HepG2 (cell line): ENCODE results near the gene CABP4. TPM values are rescaled to one million over a fixed set of nuclear protein-coding genes. Genes with fewer than 3 reads are reported as not detected.

ENCODE experiments used
- ATF1 ChIP-seq: IDR thresholded peaks from 2 replicates; pipeline ENCODE4 v1.6.1; 2016; ENCODE audit warnings: mild to moderate bottlenecking, control low read depth
- CSRNP2 ChIP-seq: sonication (generic); formaldehyde crosslinking; conservative IDR thresholded peaks from 2 replicates; pipeline ENCODE4 v1.8.0; 2022; ENCODE audit warnings: low read depth, missing genetic modification reagents
- DMTF1 ChIP-seq: sonication (generic); formaldehyde crosslinking; IDR thresholded peaks from 2 replicates; pipeline ENCODE4 v1.4.0; 2020; ENCODE audit warnings: mild to moderate bottlenecking, missing genetic modification reagents
- DZIP1 ChIP-seq: sonication (generic); formaldehyde crosslinking; IDR thresholded peaks from 2 replicates; pipeline ENCODE4 v1.5.0; 2020; ENCODE audit warnings: mild to moderate bottlenecking, missing genetic modification reagents
- FOXO4 ChIP-seq: sonication (generic); formaldehyde crosslinking; conservative IDR thresholded peaks from 2 replicates; pipeline ENCODE4 v1.8.1; 2023; ENCODE audit warnings: missing genetic modification reagents
- KDM3A ChIP-seq: IDR thresholded peaks from 2 replicates; pipeline ENCODE4 v1.6.1; 2018; ENCODE audit warnings: low read depth, missing compliant biosample characterization
- MED13 ChIP-seq: sonication (generic); formaldehyde crosslinking; IDR thresholded peaks from 2 replicates; pipeline ENCODE4 v1.5.0; 2020; ENCODE audit warnings: missing genetic modification reagents
- PAX8 ChIP-seq: sonication (generic); formaldehyde crosslinking; IDR thresholded peaks from 2 replicates; pipeline ENCODE4 v1.8.0; 2022; ENCODE audit warnings: mild to moderate bottlenecking, missing genetic modification reagents, borderline replicate concordance
- PHF5A ChIP-seq: IDR thresholded peaks from one replicate; pipeline ENCODE4 v1.6.1; 2018; ENCODE audit warnings: low read depth, missing genetic modification reagents; ENCODE audit not compliant: unreplicated experiment
- ZBTB42 ChIP-seq: sonication (generic); formaldehyde crosslinking; IDR thresholded peaks from 2 replicates; pipeline ENCODE4 v1.5.0; 2020; ENCODE audit warnings: mild to moderate bottlenecking, missing genetic modification reagents
- ZNF251 ChIP-seq: sonication (generic); formaldehyde crosslinking; IDR thresholded peaks from 2 replicates; pipeline ENCODE4 v1.9.0; 2021; ENCODE audit warnings: mild to moderate bottlenecking, missing genetic modification reagents
- ZNF414 ChIP-seq: sonication (generic); formaldehyde crosslinking; IDR thresholded peaks from 2 replicates; pipeline ENCODE4 v1.5.0; 2020; ENCODE audit warnings: missing genetic modification reagents
- ZNF496 ChIP-seq: sonication (generic); formaldehyde crosslinking; IDR thresholded peaks from 2 replicates; pipeline ENCODE4 v1.8.1; 2023; ENCODE audit warnings: mild to moderate bottlenecking, moderate library complexity, missing genetic modification reagents; ENCODE audit not compliant: insufficient replicate concordance
- ZNF639 ChIP-seq: conservative IDR thresholded peaks from 2 replicates; pipeline ENCODE4 v1.6.1; 2018; ENCODE audit warnings: missing genetic modification reagents
- polyA plus RNA-seq, 8 experiments: library from polyadenylated mRNA; depleted of rRNA in 3 of 8; stranded (reverse) in 7 of 8; unstranded in 1 of 8; fragments of >200 nt; fragmentation: Illumina TruSeq in 4 of 8; extraction: Trizol in 4 of 8; gene quantifications; 2 replicates each; pipeline versions ENCODE4 v1.2.1 to v1.2.3, GENCODE V29; 2011 to 2016; ENCODE audit warnings: low read depth in 4 of 8, missing spikeins in 1 of 8, mixed read lengths in 1 of 8; ENCODE audit not compliant: insufficient read depth in 1 of 8
- total RNA-seq, 5 experiments: library from RNA; depleted of rRNA; stranded (reverse); fragments of >200 nt; fragmentation: Illumina TruSeq; extraction: Trizol; gene quantifications; 2 replicates each; pipeline ENCODE4 v1.2.3, GENCODE V29; 2016; ENCODE audit warnings: low read depth in 1 of 5
- TF ChIP-seq, protein P1 (sequence below): sonication (generic); formaldehyde crosslinking; IDR thresholded peaks from 2 replicates; pipeline ENCODE4 v1.5.0; 2020; ENCODE audit warnings: missing genetic modification reagents

Gene CABP4
- total and polyA plus RNA-seq, 2 of the 13 experiments (the other 11 are each of a cell fraction or from before 2014, with no cell fraction given) = not detected

GRCh38 chr11:67428052-67429001, 26.8 kb upstream of the CABP4 start, which contains the start of gene RPS6KB2 (continued):
- TF ChIP-seq ZBTB42 (CRISPR knock-in tag) = peak; percentile 19; the same call in 1 of the 2 replicates
- TF ChIP-seq CSRNP2 (CRISPR knock-in tag) = no peak
- TF ChIP-seq, protein P1, sequence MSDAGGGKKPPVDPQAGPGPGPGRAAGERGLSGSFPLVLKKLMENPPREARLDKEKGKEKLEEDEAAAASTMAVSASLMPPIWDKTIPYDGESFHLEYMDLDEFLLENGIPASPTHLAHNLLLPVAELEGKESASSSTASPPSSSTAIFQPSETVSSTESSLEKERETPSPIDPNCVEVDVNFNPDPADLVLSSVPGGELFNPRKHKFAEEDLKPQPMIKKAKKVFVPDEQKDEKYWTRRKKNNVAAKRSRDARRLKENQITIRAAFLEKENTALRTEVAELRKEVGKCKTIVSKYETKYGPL (CRISPR knock-in tag) = no peak
- TF ChIP-seq ZNF414 (CRISPR knock-in tag) = no peak
- TF ChIP-seq ZNF496 = no peak
- no peak for TF ChIP-seq DZIP1 (CRISPR knock-in tag)
- TF ChIP-seq DMTF1 (CRISPR knock-in tag) = 0 out of 2 replicates have a peak, but pooled peaks have one; percentile 21
- no peak for TF ChIP-seq ZNF251 (CRISPR knock-in tag)
- peak; percentile 54; the same call in 1 of the 2 replicates for TF ChIP-seq MED13
- no peak for TF ChIP-seq FOXO4
- TF ChIP-seq ATF1 (CRISPR knock-in tag) = peak; percentile 100
- peak; percentile 89; the same call in 1 of the 2 replicates for TF ChIP-seq ZNF639 (CRISPR knock-in tag)
- peak; percentile 39 for TF ChIP-seq PHF5A (CRISPR knock-in tag)
- no peak for TF ChIP-seq PAX8 (CRISPR knock-in tag)
- TF ChIP-seq KDM3A (CRISPR knock-in tag) = no peak
